NCI-H1417 treated with DMSO at 0.1 percent for 48 hours (cell line): ENCODE data around the gene AFG1L.

ENCODE experiments used
- DNase-seq: peaks from one replicate; lab custom pipeline; 2025; lab: John Stamatoyannopoulos, UW

AFG1L gene

GRCh38 chr6:108453601-108454185 lies 158.8 kb downstream of the AFG1L start:
- DNase-seq = no peak

- DNase-seq = no peak
These were observed 159.5 kb downstream of the AFG1L start for GRCh38 chr6:108454356-108454755.

GRCh38 chr6:108455688-108456087 lies 160.8 kb downstream of the AFG1L start:
- no peak for DNase-seq

GRCh38 chr6:108463784-108464183 lies 168.9 kb downstream of the AFG1L start:
- no peak for DNase-seq

GRCh38 chr6:108464418-108465097 lies 169.7 kb downstream of the AFG1L start:
- no peak for DNase-seq

- no peak for DNase-seq
These were observed 170.2 kb downstream of the AFG1L start for GRCh38 chr6:108465098-108465495.

GRCh38 chr6:108468346-108468745 lies 173.5 kb downstream of the AFG1L start:
- DNase-seq = no peak

- DNase-seq = no peak
These were observed 174.5 kb downstream of the AFG1L start for GRCh38 chr6:108469316-108469715.

GRCh38 chr6:108473197-108473596 lies 178.3 kb downstream of the AFG1L start:
- DNase-seq = no peak

GRCh38 chr6:108476376-108476775 lies 181.5 kb downstream of the AFG1L start:
- peak; percentile 81 for DNase-seq

GRCh38 chr6:108476847-108477430 lies 182.1 kb downstream of the AFG1L start:
- peak; percentile 81 for DNase-seq

GRCh38 chr6:108482559-108482958 lies 187.7 kb downstream of the AFG1L start:
- DNase-seq = no peak

GRCh38 chr6:108484016-108484415 lies 189.2 kb downstream of the AFG1L start:
- DNase-seq = no peak

- no peak for DNase-seq
These were observed 194.8 kb downstream of the AFG1L start for GRCh38 chr6:108489699-108490098.

- peak; percentile 2 for DNase-seq
These were observed 197.4 kb downstream of the AFG1L start for GRCh38 chr6:108492131-108492766.

- DNase-seq = no peak
These were observed 199.6 kb downstream of the AFG1L start for GRCh38 chr6:108494434-108494833.

GRCh38 chr6:108497883-108498282 lies 203.0 kb downstream of the AFG1L start:
- DNase-seq = no peak

- DNase-seq = no peak
These were observed 206.7 kb downstream of the AFG1L start for GRCh38 chr6:108501559-108501958.

- no peak for DNase-seq
These were observed 208.0 kb downstream of the AFG1L start for GRCh38 chr6:108502832-108503231.

GRCh38 chr6:108507316-108507715 lies 212.5 kb downstream of the AFG1L start:
- DNase-seq = no peak

GRCh38 chr6:108510461-108511319 lies 215.8 kb downstream of the AFG1L start:
- no peak for DNase-seq
